Measurements from ENCODE around the gene SULT1A2.
"Not testable (repeated sequence)": the region's sequence is repeated elsewhere in the genome, so short reads cannot be mapped to it uniquely, and the experiment has no call there.

DNA sequence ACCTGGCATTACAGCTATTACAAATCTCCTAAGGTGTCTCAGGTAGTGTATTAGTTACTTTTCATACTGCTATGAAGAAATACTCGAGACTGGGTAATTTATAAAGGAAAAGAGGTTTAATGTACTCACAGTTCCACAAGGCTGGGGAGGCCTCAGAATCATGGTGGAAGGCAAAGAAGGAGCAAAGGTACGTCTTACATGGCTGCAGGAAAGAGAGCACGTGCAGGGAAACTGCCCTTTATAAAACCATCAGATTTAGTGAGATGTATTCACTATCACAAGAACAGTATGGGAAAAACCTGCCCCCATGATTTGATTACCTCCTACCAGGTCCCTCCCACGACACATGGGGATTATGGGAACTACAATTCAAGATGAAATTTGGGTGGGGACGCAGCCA, 34.1 kb upstream of the SULT1A2 start:
- TF ChIP-seq CTCF (IDR thresholded peaks at IDR 0.05 in 4 of 5, conservative IDR thresholded peaks at IDR 0.05 in 1 of 5); POLR2A (IDR thresholded peaks at IDR 0.05): not testable (repeated sequence)

All from gastrocnemius medialis (tissue), 4 donors.